ENCODE results near the gene FZD4.

DNA sequence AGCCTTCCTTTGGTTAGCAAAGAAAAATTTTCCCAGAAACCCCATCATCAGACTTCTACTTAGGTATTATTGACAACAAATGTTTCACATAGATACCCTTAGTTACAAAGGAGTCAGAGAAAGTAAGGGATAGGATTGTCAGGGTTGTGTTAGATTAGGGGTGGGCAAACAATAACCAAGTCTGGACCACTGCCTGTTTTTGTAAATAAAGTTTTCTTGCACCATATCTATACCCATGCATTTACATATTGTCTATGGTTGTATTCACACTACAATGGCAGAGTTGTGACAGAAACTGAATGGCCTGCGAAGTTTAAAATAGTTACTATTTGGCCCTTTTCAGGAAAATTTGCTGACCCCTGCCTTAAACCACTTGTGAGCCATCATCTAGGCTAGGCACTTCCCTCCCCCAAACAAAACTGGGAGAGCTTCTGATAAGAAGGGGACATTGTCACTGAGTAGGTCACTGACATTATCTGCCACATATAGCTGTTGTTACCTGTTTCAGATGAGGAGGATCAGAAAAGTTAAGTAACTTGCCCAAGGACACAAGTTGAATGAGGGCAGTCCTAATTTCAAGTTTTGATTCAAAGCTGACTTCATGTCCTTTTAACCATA lies 41.9 kb upstream of the FZD4 start:
- TF ChIP-seq, protein P1, sequence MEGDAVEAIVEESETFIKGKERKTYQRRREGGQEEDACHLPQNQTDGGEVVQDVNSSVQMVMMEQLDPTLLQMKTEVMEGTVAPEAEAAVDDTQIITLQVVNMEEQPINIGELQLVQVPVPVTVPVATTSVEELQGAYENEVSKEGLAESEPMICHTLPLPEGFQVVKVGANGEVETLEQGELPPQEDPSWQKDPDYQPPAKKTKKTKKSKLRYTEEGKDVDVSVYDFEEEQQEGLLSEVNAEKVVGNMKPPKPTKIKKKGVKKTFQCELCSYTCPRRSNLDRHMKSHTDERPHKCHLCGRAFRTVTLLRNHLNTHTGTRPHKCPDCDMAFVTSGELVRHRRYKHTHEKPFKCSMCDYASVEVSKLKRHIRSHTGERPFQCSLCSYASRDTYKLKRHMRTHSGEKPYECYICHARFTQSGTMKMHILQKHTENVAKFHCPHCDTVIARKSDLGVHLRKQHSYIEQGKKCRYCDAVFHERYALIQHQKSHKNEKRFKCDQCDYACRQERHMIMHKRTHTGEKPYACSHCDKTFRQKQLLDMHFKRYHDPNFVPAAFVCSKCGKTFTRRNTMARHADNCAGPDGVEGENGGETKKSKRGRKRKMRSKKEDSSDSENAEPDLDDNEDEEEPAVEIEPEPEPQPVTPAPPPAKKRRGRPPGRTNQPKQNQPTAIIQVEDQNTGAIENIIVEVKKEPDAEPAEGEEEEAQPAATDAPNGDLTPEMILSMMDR (IDR thresholded peaks at IDR 0.05; ENCODE audit: low read depth, low read length): no peak
- TF ChIP-seq POLR2A (IDR thresholded peaks at IDR 0.05; ENCODE audit: extremely low read depth, insufficient read length) (no peak), MYC (IDR thresholded peaks at IDR 0.05; ENCODE audit: low read depth, low read length) (no peak)
- TF ChIP-seq, protein P2, sequence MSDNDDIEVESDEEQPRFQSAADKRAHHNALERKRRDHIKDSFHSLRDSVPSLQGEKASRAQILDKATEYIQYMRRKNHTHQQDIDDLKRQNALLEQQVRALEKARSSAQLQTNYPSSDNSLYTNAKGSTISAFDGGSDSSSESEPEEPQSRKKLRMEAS (IDR thresholded peaks at IDR 0.05; ENCODE audit: low read depth, low read length): no peak
